GM12864 (cell line): ENCODE measurements around the gene CHERP.
"Not testable (repeated sequence)": the region's sequence is repeated elsewhere in the genome, so short reads cannot be mapped to it uniquely, and the experiment has no call there.

Experiments
- DNase-seq: peaks from one replicate; pipeline ENCODE4 v3.0.0-alpha.2; 2011; ENCODE audit warnings: low read depth
- H3K4me3 ChIP-seq: 2 replicates; pipeline ENCODE4 v1.5.1; 2011; ENCODE audit warnings: mild to moderate bottlenecking, low read depth, low read length, control low read depth
- TF ChIP-seq, protein P1 (sequence below): IDR thresholded peaks from 2 replicates; pipeline ENCODE4 v1.5.1; 2011; ENCODE audit warnings: low read depth, mild to moderate bottlenecking, moderate library complexity, low read length, control low read depth, inconsistent platforms; ENCODE audit errors: missing control alignments

The CHERP gene

GRCh38 chr19:16518061-16518460, 24.2 kb downstream of the CHERP start:
- no peak overlapping the region for H3K4me3 ChIP-seq
- TF ChIP-seq, protein P1, sequence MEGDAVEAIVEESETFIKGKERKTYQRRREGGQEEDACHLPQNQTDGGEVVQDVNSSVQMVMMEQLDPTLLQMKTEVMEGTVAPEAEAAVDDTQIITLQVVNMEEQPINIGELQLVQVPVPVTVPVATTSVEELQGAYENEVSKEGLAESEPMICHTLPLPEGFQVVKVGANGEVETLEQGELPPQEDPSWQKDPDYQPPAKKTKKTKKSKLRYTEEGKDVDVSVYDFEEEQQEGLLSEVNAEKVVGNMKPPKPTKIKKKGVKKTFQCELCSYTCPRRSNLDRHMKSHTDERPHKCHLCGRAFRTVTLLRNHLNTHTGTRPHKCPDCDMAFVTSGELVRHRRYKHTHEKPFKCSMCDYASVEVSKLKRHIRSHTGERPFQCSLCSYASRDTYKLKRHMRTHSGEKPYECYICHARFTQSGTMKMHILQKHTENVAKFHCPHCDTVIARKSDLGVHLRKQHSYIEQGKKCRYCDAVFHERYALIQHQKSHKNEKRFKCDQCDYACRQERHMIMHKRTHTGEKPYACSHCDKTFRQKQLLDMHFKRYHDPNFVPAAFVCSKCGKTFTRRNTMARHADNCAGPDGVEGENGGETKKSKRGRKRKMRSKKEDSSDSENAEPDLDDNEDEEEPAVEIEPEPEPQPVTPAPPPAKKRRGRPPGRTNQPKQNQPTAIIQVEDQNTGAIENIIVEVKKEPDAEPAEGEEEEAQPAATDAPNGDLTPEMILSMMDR: no peak
- DNase-seq: no peak

DNA sequence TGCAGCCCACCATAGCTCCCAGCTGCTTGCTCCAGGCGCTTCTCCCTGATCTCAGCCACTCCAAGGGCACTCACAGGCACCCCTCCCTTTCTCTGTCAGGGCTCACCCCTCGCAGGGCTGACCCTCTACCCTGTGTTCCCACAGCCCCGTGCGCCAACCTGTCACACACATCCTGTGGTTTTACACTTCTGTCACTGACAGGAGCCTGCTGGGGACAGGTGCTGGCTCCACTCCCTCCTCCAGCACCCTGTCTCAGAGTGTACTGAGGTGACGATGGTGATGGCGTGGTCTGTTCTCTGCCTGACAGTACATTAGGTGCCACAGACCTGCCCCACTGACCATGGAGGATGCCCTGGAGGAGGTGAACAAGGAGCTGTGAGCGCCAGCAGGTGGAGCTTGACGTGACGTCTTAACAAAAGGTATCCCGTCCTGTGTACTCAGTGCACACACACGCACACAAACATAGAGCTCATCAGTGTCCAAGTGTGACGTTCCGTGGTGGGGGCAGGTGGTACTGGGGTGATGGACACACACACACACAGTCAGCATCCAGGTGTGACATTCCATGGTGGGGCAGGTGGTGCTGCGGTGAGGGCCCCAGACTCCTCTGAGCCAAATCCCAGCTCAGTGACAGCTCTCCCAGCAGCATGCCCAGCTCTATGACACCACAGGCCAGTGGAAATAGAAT, 25.2 kb downstream of the CHERP start:
- no peak for DNase-seq
- no peak overlapping the region for H3K4me3 ChIP-seq
- TF ChIP-seq, protein P1: no peak

GRCh38 chr19:16516381-16516780, 25.9 kb downstream of the CHERP start:
- no peak overlapping the region for H3K4me3 ChIP-seq
- no peak for DNase-seq
- TF ChIP-seq, protein P1: no peak

DNA sequence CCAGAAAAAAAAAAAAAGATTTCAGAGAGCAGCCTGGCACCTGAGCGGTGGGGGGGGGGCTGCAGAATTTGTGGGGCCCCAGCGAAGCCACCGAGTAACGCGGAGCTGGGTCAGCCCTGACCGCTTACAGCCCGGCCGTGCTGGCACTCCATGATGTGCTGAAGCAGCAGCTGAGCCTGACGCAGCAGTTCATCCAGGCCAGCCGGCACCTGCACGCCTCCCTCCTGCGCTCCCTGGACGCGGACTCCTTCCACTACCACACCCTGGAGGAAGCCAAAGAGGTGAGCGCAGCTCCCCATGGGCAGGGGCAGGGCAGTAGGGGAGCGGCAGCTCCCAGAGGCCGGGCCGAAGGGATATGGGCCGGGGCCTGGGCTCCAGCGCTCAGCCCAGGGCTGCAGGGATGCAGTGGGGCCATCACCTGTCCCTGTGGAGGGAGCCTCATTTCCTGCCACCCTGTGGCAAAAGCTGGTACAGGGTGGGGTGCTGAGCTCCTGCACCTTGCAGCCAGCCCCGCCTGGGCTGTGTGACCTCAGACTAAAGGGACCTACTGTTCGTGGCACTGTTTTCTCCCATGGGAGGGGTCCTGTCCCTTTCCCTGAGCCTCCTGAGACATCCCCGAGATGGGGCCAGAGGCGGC, 27.7 kb downstream of the CHERP start:
- TF ChIP-seq, protein P1: no peak
- DNase-seq: no peak
- H3K4me3 ChIP-seq: no peak overlapping the region

DNA sequence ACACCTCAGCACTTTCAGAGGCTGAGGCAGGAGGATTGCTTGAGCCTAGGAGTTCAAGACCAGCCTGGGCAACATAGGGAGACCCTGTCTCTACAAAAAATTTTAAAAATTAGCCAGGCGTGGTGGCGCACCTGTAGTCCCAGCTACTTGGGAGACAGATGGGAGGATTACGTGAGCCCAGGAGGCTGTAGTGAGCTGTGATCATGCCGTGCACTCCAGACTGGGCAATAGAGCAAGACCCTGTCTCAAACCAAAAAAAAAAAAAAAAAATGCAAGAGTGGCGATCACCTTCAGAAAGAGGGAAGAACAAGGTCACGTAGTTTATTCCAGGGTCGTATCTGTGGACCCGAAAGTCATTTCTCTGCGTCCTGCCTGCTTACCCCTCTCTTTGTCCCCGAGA, 29.6 kb downstream of the CHERP start:
- H3K4me3 ChIP-seq, DNase-seq: not testable (repeated sequence)

- TF ChIP-seq, protein P1: no peak
- no peak for DNase-seq
Measured at GRCh38 chr19:16509141-16510061, 32.8 kb downstream of the CHERP start.

GRCh38 chr19:16508546-16508945, 33.7 kb downstream of the CHERP start:
- no peak for DNase-seq
- TF ChIP-seq, protein P1: no peak
- no peak overlapping the region for H3K4me3 ChIP-seq

More at GRCh38 chr19:16509141-16510061, 32.8 kb downstream of the CHERP start:
- no peak overlapping the region for H3K4me3 ChIP-seq
